Heart left ventricle (tissue), 13 donors: ENCODE measurements around the gene RHOBTB1.

Experiments
- POLR2A ChIP-seq, 2 donors: fragments of 450-650 bp; IDR thresholded peaks; one replicate each; pipeline ENCODE4 v1.6.1; 2017; ENCODE audit warnings: antibody characterized with exemption in 2 of 2, mild to moderate bottlenecking in 2 of 2, moderate library complexity in 2 of 2
- TF ChIP-seq, protein P1 (sequence below), 12 donors: fragments of 200-600 bp; sonication (generic) in 4 of 12; IDR thresholded peaks; one replicate each; pipeline versions ENCODE4 v1.5.0 to v1.8.0; 2018 to 2022; ENCODE audit warnings: antibody characterized with exemption in 12 of 12, mild to moderate bottlenecking in 5 of 12
- donor health status: ischemic (EF 13 %, LVEDD 7.1; RV severe dilation, severe dysfunction).
- donor health status: DM: no; HTN: yes; CAD: no.
- donor health status: DM: no; HTN: no; CAD: no.
- donor health status: ischemic (EF 25% LVEDD 6.9; RV normal size, moderate dysfunction).
- donor health status: ischemic (EF 25% LVEDD 5.7; RV mildly dilated, moderate dysfunction).
- donor health status: ischemic (EF 35%, LVEDD 5.7; RV mildly dilated, moderate dysfunction).
- donor health status: nonischemic (EF 11% LVEDD 7.7; RV severe dilation, severe dysfunction).
- donor health status: DM: yes; HTN: yes; CAD: no.
- donor health status: PGD.
- donor health status: ischemic (EF 29% LVEDD 5.4; RV normal size, mild dysfunction).
- donor health status: nonischemic (EF 23%, LVEDD 6.1; RV moderate dilation, normal function).

DNA sequence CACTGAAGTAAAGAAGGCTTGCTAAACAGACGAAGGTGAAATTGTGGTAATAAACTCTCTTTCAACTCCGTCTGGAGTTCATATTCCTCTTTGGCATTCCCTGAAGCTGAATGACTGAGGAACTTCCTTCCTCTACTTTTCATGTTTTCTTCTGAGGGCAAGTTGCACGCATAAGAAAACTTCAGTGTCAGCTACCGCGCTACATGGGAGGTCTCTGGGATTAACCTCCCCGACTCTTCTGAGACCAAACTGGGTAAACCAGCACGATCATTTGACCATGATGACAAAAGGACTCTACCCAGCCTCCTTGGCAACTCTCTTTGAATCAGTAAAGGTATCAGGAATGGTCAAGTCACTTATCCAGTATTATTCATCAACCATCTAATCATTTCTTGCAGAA lies 44.7 kb downstream of the RHOBTB1 start:
- TF ChIP-seq, protein P1, sequence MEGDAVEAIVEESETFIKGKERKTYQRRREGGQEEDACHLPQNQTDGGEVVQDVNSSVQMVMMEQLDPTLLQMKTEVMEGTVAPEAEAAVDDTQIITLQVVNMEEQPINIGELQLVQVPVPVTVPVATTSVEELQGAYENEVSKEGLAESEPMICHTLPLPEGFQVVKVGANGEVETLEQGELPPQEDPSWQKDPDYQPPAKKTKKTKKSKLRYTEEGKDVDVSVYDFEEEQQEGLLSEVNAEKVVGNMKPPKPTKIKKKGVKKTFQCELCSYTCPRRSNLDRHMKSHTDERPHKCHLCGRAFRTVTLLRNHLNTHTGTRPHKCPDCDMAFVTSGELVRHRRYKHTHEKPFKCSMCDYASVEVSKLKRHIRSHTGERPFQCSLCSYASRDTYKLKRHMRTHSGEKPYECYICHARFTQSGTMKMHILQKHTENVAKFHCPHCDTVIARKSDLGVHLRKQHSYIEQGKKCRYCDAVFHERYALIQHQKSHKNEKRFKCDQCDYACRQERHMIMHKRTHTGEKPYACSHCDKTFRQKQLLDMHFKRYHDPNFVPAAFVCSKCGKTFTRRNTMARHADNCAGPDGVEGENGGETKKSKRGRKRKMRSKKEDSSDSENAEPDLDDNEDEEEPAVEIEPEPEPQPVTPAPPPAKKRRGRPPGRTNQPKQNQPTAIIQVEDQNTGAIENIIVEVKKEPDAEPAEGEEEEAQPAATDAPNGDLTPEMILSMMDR (IDR thresholded peaks at IDR 0.05) = no peak
- no peak for TF ChIP-seq POLR2A (IDR thresholded peaks at IDR 0.05)
